A673 (cell line): ENCODE measurements around the gene PELI1. TPM values are rescaled to one million over a fixed set of nuclear protein-coding genes. Genes with fewer than 3 reads are reported as not detected.

Experiments used
- BruUV-seq: library from RNA; stranded (reverse); fragments of 400-500 nt; replicated peaks from 2 replicates; lab custom pipeline; 2021; lab: Mats Ljungman, UMichigan
- CTCF ChIA-PET: fragments of 300-600 bp; sonication (Branson Sonifier 250); formaldehyde crosslinking; loops from one replicate; lab custom pipeline; 2022; ENCODE audit warnings: antibody characterized with exemption; lab: Charles Lee
- POLR2A ChIA-PET: fragments of 300-600 bp; sonication (Branson Sonifier 250); formaldehyde crosslinking; loops from one replicate; lab custom pipeline; 2022; ENCODE audit warnings: antibody characterized with exemption; ENCODE audit not compliant: low non-redundant PET; lab: Charles Lee
- DNase-seq: peaks from one replicate; pipeline ENCODE4 v3.0.0-alpha.2; 2015; ENCODE audit warnings: low spot score
- H3K27ac ChIP-seq: fragments of 200-600 bp; sonication (generic); 2 replicates; pipeline ENCODE4 v1.5.1; 2016; ENCODE audit warnings: mixed run types, low read depth, mild to moderate bottlenecking, mixed read lengths, antibody characterized with exemption, low read length; ENCODE audit not compliant: poor library complexity, severe bottlenecking
- H3K27me3 ChIP-seq: fragments of 200-600 bp; sonication (generic); replicated peaks from 2 replicates; pipeline ENCODE4 v1.6.1; 2017; ENCODE audit warnings: mixed run types, low read depth, mild to moderate bottlenecking, mixed read lengths, antibody characterized with exemption, low read length; ENCODE audit not compliant: insufficient read depth, poor library complexity
- H3K36me3 ChIP-seq: fragments of 200-600 bp; sonication (generic); 2 replicates; pipeline ENCODE4 v1.6.1; 2016; ENCODE audit warnings: mixed run types, mild to moderate bottlenecking, mixed read lengths, antibody characterized with exemption, low read length; ENCODE audit not compliant: insufficient read depth, poor library complexity, severe bottlenecking
- H3K4me1 ChIP-seq: fragments of 200-600 bp; sonication (generic); 2 replicates; pipeline ENCODE4 v1.6.1; 2017; ENCODE audit warnings: mixed run types, mild to moderate bottlenecking, mixed read lengths, antibody characterized with exemption, low read length; ENCODE audit not compliant: insufficient read depth, poor library complexity, severe bottlenecking
- H3K4me3 ChIP-seq: fragments of 200-600 bp; sonication (generic); 2 replicates; pipeline ENCODE4 v1.5.1; 2016; ENCODE audit warnings: low read depth, mixed run types, mild to moderate bottlenecking, mixed read lengths, low read length; ENCODE audit not compliant: poor library complexity, severe bottlenecking
- H3K9me3 ChIP-seq: fragments of 200-600 bp; sonication (generic); 2 replicates; pipeline ENCODE4 v1.6.1; 2016; ENCODE audit warnings: mixed run types, low read depth, mild to moderate bottlenecking, mixed read lengths, antibody characterized with exemption, low read length; ENCODE audit not compliant: poor library complexity, severe bottlenecking
- CTCF ChIP-seq: fragments of 300-800, 200-600 bp; sonication (generic); conservative IDR thresholded peaks from 2 replicates; pipeline ENCODE4 v1.5.1; 2017; ENCODE audit warnings: low read depth, mild to moderate bottlenecking, antibody characterized with exemption, low read length, moderate library complexity, mixed read lengths
- EZH2 ChIP-seq: fragments of 200-600 bp; sonication (generic); IDR thresholded peaks from 2 replicates; pipeline ENCODE4 v1.6.1; 2017; ENCODE audit warnings: borderline replicate concordance, low read depth, mild to moderate bottlenecking, mixed read lengths, antibody characterized with exemption, low read length; ENCODE audit not compliant: poor library complexity, severe bottlenecking
- intact Hi-C: fragments of 100-400 bp; cut with micrococcal nuclease; formaldehyde crosslinking; loops from one replicate; pipeline ENCODE4 v1.10.0; 2022; ENCODE audit not compliant: unreplicated experiment
- total RNA-seq: library from RNA; stranded (reverse); gene quantifications from 2 replicates; pipeline ENCODE4 v1.2.3, GENCODE V29; 2021

The PELI1 gene
- total RNA-seq, 1 experiment from 2014 or later: 35.1 TPM

GRCh38 chr2:64122358-64122757, 21.9 kb downstream of the PELI1 start:
- no peak overlapping the region for H3K4me3 ChIP-seq
- DNase-seq: no peak
- ChIA-PET CTCF (interaction anchor here (0.6 kb wide), 1 partner anchor 37 kb away, joined by 3 read pairs; no protein-coding TSS in a partner anchor), POLR2A (no interaction called here)
- H3K4me1 ChIP-seq: peaks cover 5% of the 10 kb centered on the region
- H3K9me3 ChIP-seq: no peaks in the 10 kb centered on the region
- intact Hi-C loops: no loop called here
- H3K27ac ChIP-seq: no peak overlapping the region
- no TSS peak for BruUV-seq
- TF ChIP-seq EZH2: no peak
- TF ChIP-seq CTCF: no peak
- H3K27me3 ChIP-seq: no peaks in the 10 kb centered on the region
- H3K36me3 ChIP-seq: no peaks in the 10 kb centered on the region

- no peak for DNase-seq
- Histone ChIP-seq H3K27me3 (no peaks in the 10 kb centered on the region), H3K4me3 (no peak overlapping the region), H3K36me3 (no peaks in the 10 kb centered on the region), H3K4me1 (peaks cover 19% of the 10 kb centered on the region), H3K27ac (no peak overlapping the region), H3K9me3 (no peaks in the 10 kb centered on the region)
- intact Hi-C loops: no loop called here
- ChIA-PET CTCF (no interaction called here), POLR2A (interaction anchor here (0.7 kb wide), 1 partner anchor 328 kb away, joined by 4 read pairs; no protein-coding TSS in a partner anchor)
- BruUV-seq: no TSS peak
- no peak for TF ChIP-seq EZH2
- no peak for TF ChIP-seq CTCF
These were observed 23.3 kb downstream of the PELI1 start for GRCh38 chr2:64120928-64121327.

GRCh38 chr2:64120008-64120407, 24.2 kb downstream of the PELI1 start:
- Histone ChIP-seq H3K27ac (no peak overlapping the region), H3K9me3 (no peaks in the 10 kb centered on the region), H3K36me3 (no peaks in the 10 kb centered on the region), H3K27me3 (no peaks in the 10 kb centered on the region), H3K4me1 (peaks cover 21% of the 10 kb centered on the region), H3K4me3 (no peak overlapping the region)
- no peak for DNase-seq
- ChIA-PET CTCF (no interaction called here), POLR2A (no interaction called here)
- BruUV-seq: no TSS peak
- intact Hi-C loops: no loop called here
- TF ChIP-seq EZH2 (no peak), CTCF (no peak)
